Fibroblast of lung (primary cell): ENCODE data around the gene PCYT1A.

Experiments used
- EZH2 ChIP-seq: IDR thresholded peaks from 2 replicates; pipeline ENCODE4 v1.5.1; 2012; ENCODE audit warnings: low read length, control low read depth, mild to moderate bottlenecking; ENCODE audit errors: missing control alignments
- TF ChIP-seq, protein P1 (sequence below), 2 donors: IDR thresholded peaks in 1 of 2; conservative IDR thresholded peaks in 1 of 2; 1 replicate in 1 of 2; 2 replicates in 1 of 2; pipeline ENCODE4 v1.5.1; 2011 to 2012; ENCODE audit warnings: low read length in 2 of 2, control low read depth in 1 of 2, inconsistent platforms in 1 of 2, low read depth in 1 of 2, mild to moderate bottlenecking in 1 of 2

DNA sequence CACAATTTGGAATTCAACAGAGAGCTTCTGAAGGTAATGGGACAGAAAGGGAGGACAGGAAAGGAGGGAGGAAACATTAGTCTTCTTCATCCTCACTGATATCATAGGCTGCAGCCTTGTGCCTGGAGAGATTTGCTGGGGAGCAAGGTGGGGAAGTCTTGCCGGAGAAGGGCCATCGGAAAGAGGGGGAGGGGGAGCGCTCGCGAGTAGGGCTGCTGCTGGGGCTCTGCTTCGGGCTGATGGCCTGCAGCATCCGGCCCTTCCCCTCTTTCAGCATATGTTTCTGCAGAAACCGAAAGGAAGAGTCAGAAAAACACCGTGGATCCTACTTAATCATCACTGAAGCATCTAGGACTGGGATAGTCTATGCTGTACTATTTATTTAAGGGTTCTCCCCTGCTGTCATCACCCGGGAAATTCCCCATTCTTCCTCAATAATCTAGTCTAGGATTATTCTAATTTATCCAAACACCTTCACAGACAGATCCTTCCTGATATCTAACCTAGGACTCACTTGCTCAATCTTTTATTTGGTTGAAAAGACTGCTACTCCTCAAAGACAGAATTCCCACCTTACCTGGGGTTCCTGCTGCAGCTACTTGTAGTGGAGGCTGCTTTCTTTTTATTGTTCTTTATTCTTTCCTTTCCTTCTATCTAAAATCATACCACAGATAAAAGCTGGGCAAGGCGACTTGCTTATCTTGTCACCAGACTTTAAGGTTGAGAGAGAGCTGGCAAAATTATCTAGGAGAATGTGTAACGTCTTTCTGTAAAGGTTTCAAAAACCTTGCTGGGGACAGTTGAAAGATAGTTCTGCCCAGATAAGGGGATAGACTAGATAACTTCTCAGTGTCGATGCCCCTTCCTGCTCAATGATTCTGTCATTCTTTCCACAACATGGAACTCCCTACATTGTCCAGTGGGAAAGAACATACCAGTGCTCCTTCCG is 48.6 kb downstream of the PCYT1A start:
- TF ChIP-seq EZH2: no peak
- TF ChIP-seq, protein P1, sequence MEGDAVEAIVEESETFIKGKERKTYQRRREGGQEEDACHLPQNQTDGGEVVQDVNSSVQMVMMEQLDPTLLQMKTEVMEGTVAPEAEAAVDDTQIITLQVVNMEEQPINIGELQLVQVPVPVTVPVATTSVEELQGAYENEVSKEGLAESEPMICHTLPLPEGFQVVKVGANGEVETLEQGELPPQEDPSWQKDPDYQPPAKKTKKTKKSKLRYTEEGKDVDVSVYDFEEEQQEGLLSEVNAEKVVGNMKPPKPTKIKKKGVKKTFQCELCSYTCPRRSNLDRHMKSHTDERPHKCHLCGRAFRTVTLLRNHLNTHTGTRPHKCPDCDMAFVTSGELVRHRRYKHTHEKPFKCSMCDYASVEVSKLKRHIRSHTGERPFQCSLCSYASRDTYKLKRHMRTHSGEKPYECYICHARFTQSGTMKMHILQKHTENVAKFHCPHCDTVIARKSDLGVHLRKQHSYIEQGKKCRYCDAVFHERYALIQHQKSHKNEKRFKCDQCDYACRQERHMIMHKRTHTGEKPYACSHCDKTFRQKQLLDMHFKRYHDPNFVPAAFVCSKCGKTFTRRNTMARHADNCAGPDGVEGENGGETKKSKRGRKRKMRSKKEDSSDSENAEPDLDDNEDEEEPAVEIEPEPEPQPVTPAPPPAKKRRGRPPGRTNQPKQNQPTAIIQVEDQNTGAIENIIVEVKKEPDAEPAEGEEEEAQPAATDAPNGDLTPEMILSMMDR (conservative IDR thresholded peaks at IDR 0.05 in 1 of 2, IDR thresholded peaks at IDR 0.05 in 1 of 2; ENCODE audit: low read depth in 1 of 2, low read length in 2 of 2): no peak
